NCI-H2196 treated with DMSO at 0.1 percent for 48 hours (cell line): ENCODE results near the gene BRD7.

Experiments used
- DNase-seq: peaks from one replicate; lab custom pipeline; 2025; ENCODE audit not compliant: unreplicated experiment; lab: John Stamatoyannopoulos, UW

BRD7 gene

GRCh38 chr16:50305441-50306061, 63.2 kb downstream of the BRD7 start:
- DNase-seq, result no peak

GRCh38 chr16:50304467-50305440, 64.0 kb downstream of the BRD7 start:
- no peak for DNase-seq

- DNase-seq, result no peak
Observed at GRCh38 chr16:50303605-50304466, 65.0 kb downstream of the BRD7 start.

- DNase-seq, result no peak
Observed at GRCh38 chr16:50303041-50303604, 65.7 kb downstream of the BRD7 start.

- no peak for DNase-seq
Observed at GRCh38 chr16:50302472-50303005, 66.2 kb downstream of the BRD7 start.

- no peak for DNase-seq
Observed at GRCh38 chr16:50301626-50302471, 66.9 kb downstream of the BRD7 start.

- no peak for DNase-seq
Observed at GRCh38 chr16:50300942-50301625, 67.7 kb downstream of the BRD7 start.

GRCh38 chr16:50299508-50300105, 69.2 kb downstream of the BRD7 start:
- DNase-seq, result no peak

GRCh38 chr16:50298591-50299507, 69.9 kb downstream of the BRD7 start:
- DNase-seq, result no peak

- DNase-seq, result no peak
Observed at GRCh38 chr16:50298075-50298460, 70.7 kb downstream of the BRD7 start.

GRCh38 chr16:50297301-50298074, 71.3 kb downstream of the BRD7 start:
- no peak for DNase-seq

- DNase-seq, result no peak
Observed at GRCh38 chr16:50296807-50297206, 72.0 kb downstream of the BRD7 start.

GRCh38 chr16:50295541-50296132, 73.2 kb downstream of the BRD7 start:
- DNase-seq, result no peak

GRCh38 chr16:50294955-50295354, 73.8 kb downstream of the BRD7 start:
- no peak for DNase-seq

- DNase-seq, result no peak
Observed at GRCh38 chr16:50293994-50294855, 74.6 kb downstream of the BRD7 start.
